SK-N-SH (cell line): ENCODE data around the gene PLK3.

ENCODE experiments used
- TF ChIP-seq, protein P1 (sequence below): fragments of 200-600 bp; sonication (generic); IDR thresholded peaks from 2 replicates; pipeline ENCODE4 v1.6.1; 2017; ENCODE audit warnings: antibody characterized with exemption, mild to moderate bottlenecking, moderate library complexity
- TF ChIP-seq, protein P2 (sequence below): IDR thresholded peaks from 2 replicates; pipeline ENCODE4 v1.6.1; 2012; ENCODE audit warnings: mild to moderate bottlenecking, low read depth, low read length, moderate library complexity

DNA sequence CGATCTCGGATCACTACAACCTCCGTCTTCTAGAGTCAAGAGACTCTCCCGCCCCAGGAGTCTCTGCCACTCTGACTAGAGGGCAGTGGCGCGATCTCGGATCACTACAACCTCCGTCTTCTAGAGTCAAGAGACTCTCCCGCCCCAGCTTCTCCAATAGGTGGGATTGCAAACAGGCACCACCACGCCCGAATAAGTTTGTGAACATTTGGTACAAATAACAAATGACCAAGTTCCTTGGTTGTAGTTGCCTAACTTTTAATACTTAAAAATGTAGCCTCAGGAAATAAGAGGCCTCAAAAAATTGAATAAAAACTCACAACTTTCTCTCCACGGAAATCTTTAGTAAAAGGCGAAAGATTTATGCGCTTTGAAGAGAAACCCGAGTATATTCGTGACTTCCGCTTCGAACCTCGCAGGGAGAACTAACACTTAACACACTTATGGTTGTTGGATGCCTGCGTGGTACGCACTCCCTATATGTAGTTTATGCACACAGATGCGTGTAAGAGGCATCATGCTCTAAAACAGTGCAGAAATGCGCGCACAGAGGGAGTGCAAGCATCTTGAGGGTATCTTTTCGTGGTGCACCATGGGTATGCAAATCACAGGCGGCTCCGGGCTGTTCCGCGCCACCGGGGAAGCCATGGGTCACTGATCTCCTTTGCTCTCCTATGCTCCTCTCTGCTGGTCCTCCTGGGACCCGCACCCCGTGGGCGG lies 19.6 kb downstream of the PLK3 start:
- TF ChIP-seq, protein P1, sequence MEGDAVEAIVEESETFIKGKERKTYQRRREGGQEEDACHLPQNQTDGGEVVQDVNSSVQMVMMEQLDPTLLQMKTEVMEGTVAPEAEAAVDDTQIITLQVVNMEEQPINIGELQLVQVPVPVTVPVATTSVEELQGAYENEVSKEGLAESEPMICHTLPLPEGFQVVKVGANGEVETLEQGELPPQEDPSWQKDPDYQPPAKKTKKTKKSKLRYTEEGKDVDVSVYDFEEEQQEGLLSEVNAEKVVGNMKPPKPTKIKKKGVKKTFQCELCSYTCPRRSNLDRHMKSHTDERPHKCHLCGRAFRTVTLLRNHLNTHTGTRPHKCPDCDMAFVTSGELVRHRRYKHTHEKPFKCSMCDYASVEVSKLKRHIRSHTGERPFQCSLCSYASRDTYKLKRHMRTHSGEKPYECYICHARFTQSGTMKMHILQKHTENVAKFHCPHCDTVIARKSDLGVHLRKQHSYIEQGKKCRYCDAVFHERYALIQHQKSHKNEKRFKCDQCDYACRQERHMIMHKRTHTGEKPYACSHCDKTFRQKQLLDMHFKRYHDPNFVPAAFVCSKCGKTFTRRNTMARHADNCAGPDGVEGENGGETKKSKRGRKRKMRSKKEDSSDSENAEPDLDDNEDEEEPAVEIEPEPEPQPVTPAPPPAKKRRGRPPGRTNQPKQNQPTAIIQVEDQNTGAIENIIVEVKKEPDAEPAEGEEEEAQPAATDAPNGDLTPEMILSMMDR, result no peak
- TF ChIP-seq, protein P2, sequence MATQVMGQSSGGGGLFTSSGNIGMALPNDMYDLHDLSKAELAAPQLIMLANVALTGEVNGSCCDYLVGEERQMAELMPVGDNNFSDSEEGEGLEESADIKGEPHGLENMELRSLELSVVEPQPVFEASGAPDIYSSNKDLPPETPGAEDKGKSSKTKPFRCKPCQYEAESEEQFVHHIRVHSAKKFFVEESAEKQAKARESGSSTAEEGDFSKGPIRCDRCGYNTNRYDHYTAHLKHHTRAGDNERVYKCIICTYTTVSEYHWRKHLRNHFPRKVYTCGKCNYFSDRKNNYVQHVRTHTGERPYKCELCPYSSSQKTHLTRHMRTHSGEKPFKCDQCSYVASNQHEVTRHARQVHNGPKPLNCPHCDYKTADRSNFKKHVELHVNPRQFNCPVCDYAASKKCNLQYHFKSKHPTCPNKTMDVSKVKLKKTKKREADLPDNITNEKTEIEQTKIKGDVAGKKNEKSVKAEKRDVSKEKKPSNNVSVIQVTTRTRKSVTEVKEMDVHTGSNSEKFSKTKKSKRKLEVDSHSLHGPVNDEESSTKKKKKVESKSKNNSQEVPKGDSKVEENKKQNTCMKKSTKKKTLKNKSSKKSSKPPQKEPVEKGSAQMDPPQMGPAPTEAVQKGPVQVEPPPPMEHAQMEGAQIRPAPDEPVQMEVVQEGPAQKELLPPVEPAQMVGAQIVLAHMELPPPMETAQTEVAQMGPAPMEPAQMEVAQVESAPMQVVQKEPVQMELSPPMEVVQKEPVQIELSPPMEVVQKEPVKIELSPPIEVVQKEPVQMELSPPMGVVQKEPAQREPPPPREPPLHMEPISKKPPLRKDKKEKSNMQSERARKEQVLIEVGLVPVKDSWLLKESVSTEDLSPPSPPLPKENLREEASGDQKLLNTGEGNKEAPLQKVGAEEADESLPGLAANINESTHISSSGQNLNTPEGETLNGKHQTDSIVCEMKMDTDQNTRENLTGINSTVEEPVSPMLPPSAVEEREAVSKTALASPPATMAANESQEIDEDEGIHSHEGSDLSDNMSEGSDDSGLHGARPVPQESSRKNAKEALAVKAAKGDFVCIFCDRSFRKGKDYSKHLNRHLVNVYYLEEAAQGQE, result 0 out of 2 replicates have a peak, but pooled peaks have one; percentile 22
